ENCODE results near the gene CDKN2AIP. TPM values are rescaled to one million over a fixed set of nuclear protein-coding genes. Genes with fewer than 3 reads are reported as not detected.
A peak's percentile ranks its signal among the peaks of the same experiment; 100 is the strongest.

CDKN2AIP gene
- total and polyA plus RNA-seq, 2 of the 4 experiments (the other 2 are of a cell fraction), result 11.0 to 16.8 TPM

DNA sequence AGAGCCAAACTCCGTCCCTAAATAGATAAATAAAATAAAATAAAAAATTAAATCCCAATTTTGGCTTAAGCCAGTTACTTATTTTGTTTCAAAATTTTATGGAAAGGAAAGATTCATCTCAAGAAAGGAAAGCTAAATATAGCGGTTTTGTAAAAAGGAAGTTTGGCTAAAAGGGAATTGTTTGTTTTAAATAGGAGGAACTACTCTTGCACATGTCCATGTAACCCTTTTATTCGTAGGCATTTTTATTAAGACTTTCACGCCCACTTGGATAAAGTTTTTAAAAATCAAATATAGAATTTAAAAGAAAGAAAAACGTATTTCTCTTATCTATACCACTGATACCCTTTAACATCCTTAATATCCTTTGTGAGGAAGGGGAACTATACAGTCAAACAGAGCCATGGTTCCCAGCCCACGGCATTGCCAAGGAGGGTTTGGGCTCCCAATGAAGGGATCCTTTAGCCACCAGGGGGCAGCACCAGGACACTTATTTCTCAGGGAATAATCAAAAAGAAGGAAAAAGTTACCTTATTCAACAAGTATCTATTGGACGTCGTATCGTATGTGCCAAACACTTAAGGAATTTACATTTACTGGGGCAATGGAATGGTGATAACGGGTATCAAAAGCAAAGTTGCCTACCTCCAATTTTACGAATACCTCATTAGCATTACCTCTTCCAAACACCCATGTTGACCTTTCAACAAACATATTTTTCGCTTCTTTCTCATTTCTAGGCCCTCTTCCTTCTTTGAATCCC lies 27.7 kb downstream of the CDKN2AIP start:
- no peaks in the 10 kb centered on the region for H3K79me1 ChIP-seq (ENCODE audit: low read depth in 1 of 2, low read length in 2 of 2)
- 100% methylated on average over 1 of the region's 12 CpGs; no CpG with 5 or more reads in 1 of the 2 experiments for WGBS, 2 experiments (ENCODE audit: extremely low coverage in 2 of 2, insufficient read length in 1 of 2)
- peak; percentile 87 for ATAC-seq (ENCODE audit: low read depth)

More for the DNA sequence above, 27.7 kb downstream of the CDKN2AIP start:
- H3K18ac ChIP-seq (ENCODE audit: low read depth, low read length), result no peak overlapping the region
- POLR2A ChIA-PET (ENCODE audit: unreplicated experiment), result no interaction called here
- H2BK120ac ChIP-seq (ENCODE audit: low read depth, low read length), result no peak overlapping the region
- H3K9ac ChIP-seq (ENCODE audit: low read depth, low read length), result no peak overlapping the region
- H4K20me1 ChIP-seq (ENCODE audit: insufficient read depth, low read length), result no peaks in the 10 kb centered on the region; the same call in 1 of the 2 replicates
- H2BK20ac ChIP-seq (ENCODE audit: low read depth, low read length), result no peak overlapping the region
- no peak for TF ChIP-seq MAZ (IDR thresholded peaks at IDR 0.05; ENCODE audit: borderline replicate concordance, low read depth, low read length)
- TF ChIP-seq FOS (IDR thresholded peaks at IDR 0.05; ENCODE audit: low read depth, low read length), result no peak
- TF ChIP-seq RAD21 (IDR thresholded peaks at IDR 0.05; ENCODE audit: low read length), result peak; percentile 84
- TF ChIP-seq SMC3 (IDR thresholded peaks at IDR 0.05; ENCODE audit: low read depth, low read length), result peak; percentile 85
- TF ChIP-seq, protein P1, sequence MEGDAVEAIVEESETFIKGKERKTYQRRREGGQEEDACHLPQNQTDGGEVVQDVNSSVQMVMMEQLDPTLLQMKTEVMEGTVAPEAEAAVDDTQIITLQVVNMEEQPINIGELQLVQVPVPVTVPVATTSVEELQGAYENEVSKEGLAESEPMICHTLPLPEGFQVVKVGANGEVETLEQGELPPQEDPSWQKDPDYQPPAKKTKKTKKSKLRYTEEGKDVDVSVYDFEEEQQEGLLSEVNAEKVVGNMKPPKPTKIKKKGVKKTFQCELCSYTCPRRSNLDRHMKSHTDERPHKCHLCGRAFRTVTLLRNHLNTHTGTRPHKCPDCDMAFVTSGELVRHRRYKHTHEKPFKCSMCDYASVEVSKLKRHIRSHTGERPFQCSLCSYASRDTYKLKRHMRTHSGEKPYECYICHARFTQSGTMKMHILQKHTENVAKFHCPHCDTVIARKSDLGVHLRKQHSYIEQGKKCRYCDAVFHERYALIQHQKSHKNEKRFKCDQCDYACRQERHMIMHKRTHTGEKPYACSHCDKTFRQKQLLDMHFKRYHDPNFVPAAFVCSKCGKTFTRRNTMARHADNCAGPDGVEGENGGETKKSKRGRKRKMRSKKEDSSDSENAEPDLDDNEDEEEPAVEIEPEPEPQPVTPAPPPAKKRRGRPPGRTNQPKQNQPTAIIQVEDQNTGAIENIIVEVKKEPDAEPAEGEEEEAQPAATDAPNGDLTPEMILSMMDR (conservative IDR thresholded peaks at IDR 0.05; ENCODE audit: low read depth, low read length), result peak; percentile 85
- no peak for TF ChIP-seq BHLHE40 (IDR thresholded peaks at IDR 0.05; ENCODE audit: low read depth, low read length)
- no peak overlapping the region for H3K4ac ChIP-seq (ENCODE audit: low read depth, low read length)
- H2AK9ac ChIP-seq (replicated peaks; ENCODE audit: low read depth, low read length, poor library complexity), result no peak overlapping the region
- no peak overlapping the region for H4K8ac ChIP-seq (ENCODE audit: low read depth in 2 of 2, low read length in 2 of 2)
- H3K23ac ChIP-seq (ENCODE audit: low read depth, low read length), result no peak overlapping the region
- H3K9me1 ChIP-seq (ENCODE audit: insufficient read depth, low read length), result no peaks in the 10 kb centered on the region
- no peak overlapping the region for H2BK15ac ChIP-seq (ENCODE audit: low read depth, low read length)
- BruUV-seq (replicated peaks), result no TSS peak
- no peak overlapping the region for H4K5ac ChIP-seq (ENCODE audit: low read depth, low read length)
- CTCF ChIA-PET, result interaction anchor here (0.6 kb wide), 1 partner anchor 1440 kb away, joined by 4 read pairs; no protein-coding TSS in a partner anchor
- H3K56ac ChIP-seq (ENCODE audit: extremely low read depth, insufficient read depth, low read length), result no peak overlapping the region
- intact Hi-C loops (cut with micrococcal nuclease), result loop anchor here (1.0 to 10.0 kb wide), 3 partner anchors 130 to 693 kb away; partner anchors contain the start of genes RWDD4 and TRAPPC11
- no peak overlapping the region for H2BK5ac ChIP-seq (ENCODE audit: low read depth, low read length, poor library complexity, severe bottlenecking)
- no peak overlapping the region for H2AK5ac ChIP-seq (ENCODE audit: low read depth, low read length)
- dilution Hi-C loops (cut with HindIII; ENCODE audit: low sequenced_read_pairs, unreplicated experiment), result no loop called here
- no peaks in the 10 kb centered on the region for H3K9me3 ChIP-seq (ENCODE audit: control insufficient read depth, insufficient read depth, low read length)
- H3K27ac ChIP-seq (ENCODE audit: insufficient read depth, low read length), result no peak overlapping the region
- H3K36me3 ChIP-seq (ENCODE audit: control insufficient read depth, insufficient read depth, low read length), result no peaks in the 10 kb centered on the region
- H3K27me3 ChIP-seq (ENCODE audit: control insufficient read depth, insufficient read depth, low read length), result no peaks in the 10 kb centered on the region
- H4K91ac ChIP-seq (ENCODE audit: insufficient read depth, low read depth, low read length), result no peak overlapping the region
- no peak overlapping the region for H2AFZ ChIP-seq (replicated peaks; ENCODE audit: low read length, poor library complexity)
- peak overlapping the region; percentile 73 for H3K4me2 ChIP-seq (ENCODE audit: low read depth, low read length)
- peak; percentile 66 for DNase-seq
- no peak overlapping the region for H3K14ac ChIP-seq (replicated peaks; ENCODE audit: low read depth, low read length)
- peaks cover 2% of the 10 kb centered on the region for H3K4me1 ChIP-seq (ENCODE audit: control insufficient read depth, insufficient read depth, low read length)
- in situ Hi-C loops (cut with MboI; ENCODE audit: low sequenced_read_pairs), result loop anchor here (5.0 to 10.0 kb wide), 2 partner anchors 133 to 190 kb away; no protein-coding TSS in a partner anchor
- H3K4me3 ChIP-seq (ENCODE audit: insufficient read depth, low read depth, low read length), result no peak overlapping the region

All from IMR-90 (cell line).